Measurements from ENCODE around the gene CHST11. TPM values are rescaled to one million over a fixed set of nuclear protein-coding genes. Genes with fewer than 3 reads are reported as not detected.

Gene CHST11
- total RNA-seq, 1 donor: 10.8 TPM

GRCh38 chr12:104699489-104700190 lies 242.9 kb downstream of the CHST11 start:
- peak; percentile 71 for DNase-seq (ENCODE audit: low read depth)
- H3K4me3 ChIP-seq (ENCODE audit: low read depth, low read length): no peak overlapping the region
- TF ChIP-seq CTCF (IDR thresholded peaks at IDR 0.05; ENCODE audit: insufficient read depth, low read length): no peak

GRCh38 chr12:104700324-104700723 lies 243.6 kb downstream of the CHST11 start:
- no peak for TF ChIP-seq CTCF (IDR thresholded peaks at IDR 0.05; ENCODE audit: insufficient read depth, low read length)
- no peak overlapping the region for H3K4me3 ChIP-seq (ENCODE audit: low read depth, low read length)
- no peak for DNase-seq (ENCODE audit: low read depth)

GRCh38 chr12:104701301-104701700 lies 244.6 kb downstream of the CHST11 start:
- H3K4me3 ChIP-seq (ENCODE audit: low read depth, low read length): no peak overlapping the region
- no peak for TF ChIP-seq CTCF (IDR thresholded peaks at IDR 0.05; ENCODE audit: insufficient read depth, low read length)
- DNase-seq (ENCODE audit: low read depth): no peak

GRCh38 chr12:104701756-104702155 lies 245.0 kb downstream of the CHST11 start:
- H3K4me3 ChIP-seq (ENCODE audit: low read depth, low read length): no peak overlapping the region
- DNase-seq (ENCODE audit: low read depth): no peak
- TF ChIP-seq CTCF (IDR thresholded peaks at IDR 0.05; ENCODE audit: insufficient read depth, low read length): no peak

- peak; percentile 94 for DNase-seq (ENCODE audit: low read depth)
- no peak for TF ChIP-seq CTCF (IDR thresholded peaks at IDR 0.05; ENCODE audit: insufficient read depth, low read length)
- H3K4me3 ChIP-seq (ENCODE audit: low read depth, low read length): no peak overlapping the region
These were observed 245.9 kb downstream of the CHST11 start for GRCh38 chr12:104702565-104703139.

GRCh38 chr12:104703372-104703771 lies 246.6 kb downstream of the CHST11 start:
- no peak for DNase-seq (ENCODE audit: low read depth)
- H3K4me3 ChIP-seq (ENCODE audit: low read depth, low read length): no peak overlapping the region
- TF ChIP-seq CTCF (IDR thresholded peaks at IDR 0.05; ENCODE audit: insufficient read depth, low read length): no peak
